ENCODE results near the gene NHLH1. TPM values are rescaled to one million over a fixed set of nuclear protein-coding genes. Genes with fewer than 3 reads are reported as not detected.
A peak's percentile ranks its signal among the peaks of the same experiment; 100 is the strongest.

The NHLH1 gene
- total RNA-seq, 4 donors from 2014 or later: not detected

GRCh38 chr1:160354388-160354985 lies 12.4 kb upstream of the NHLH1 start:
- intact Hi-C loops (cut with DNase I): no loop called here
- TF ChIP-seq EP300 (IDR thresholded peaks at IDR 0.05): no peak
- peak in 2 of 3 experiments; percentile 18 to 33 for TF ChIP-seq CTCF (IDR thresholded peaks at IDR 0.05)
- H3K27ac ChIP-seq (replicated peaks in 1 of 4): no peak overlapping the region
- H3K4me1 ChIP-seq: peaks cover 0 to 8% (median 0%) of the 10 kb centered on the region in 4 donors
- peaks cover 71 to 98% (median 95%) of the 10 kb centered on the region in 4 donors for H3K36me3 ChIP-seq
- no peaks in the 10 kb centered on the region for H3K27me3 ChIP-seq
- 92% methylated on average over 5 of the region's 5 CpGs for WGBS
- DNase-seq (ENCODE audit: extremely low spot score): no peak
- no peak overlapping the region for H3K4me3 ChIP-seq
- H3K9me3 ChIP-seq: no peaks in the 10 kb centered on the region

GRCh38 chr1:160357286-160358002 lies 9.4 kb upstream of the NHLH1 start:
- 82% methylated on average over 7 of the region's 7 CpGs for WGBS
- TF ChIP-seq EP300 (IDR thresholded peaks at IDR 0.05) (no peak), POLR2A (IDR thresholded peaks at IDR 0.05; ENCODE audit: low read depth) (no peak), CTCF (IDR thresholded peaks at IDR 0.05) (no peak), POLR2AphosphoS5 (IDR thresholded peaks at IDR 0.05) (no peak)
- H3K4me3 ChIP-seq: no peak overlapping the region
- no peaks in the 10 kb centered on the region for H3K9me3 ChIP-seq
- intact Hi-C loops (cut with DNase I): no loop called here
- H3K4me1 ChIP-seq: no peaks in the 10 kb centered on the region
- H3K27me3 ChIP-seq: no peaks in the 10 kb centered on the region
- H3K36me3 ChIP-seq: peaks cover 52 to 83% (median 73%) of the 10 kb centered on the region in 4 donors
- no peak for DNase-seq (ENCODE audit: extremely low spot score)
- H3K27ac ChIP-seq (replicated peaks in 1 of 4): no peak overlapping the region

GRCh38 chr1:160358073-160358472 lies 8.8 kb upstream of the NHLH1 start:
- Histone ChIP-seq H3K4me3 (no peak overlapping the region), H3K27ac (replicated peaks in 1 of 4) (no peak overlapping the region), H3K27me3 (no peaks in the 10 kb centered on the region), H3K36me3 (peaks cover 46 to 77% (median 67%) of the 10 kb centered on the region in 4 donors), H3K9me3 (no peaks in the 10 kb centered on the region), H3K4me1 (no peaks in the 10 kb centered on the region)
- WGBS: 66% methylated on average over 4 of the region's 4 CpGs
- intact Hi-C loops (cut with DNase I): no loop called here
- DNase-seq (ENCODE audit: extremely low spot score): no peak
- no peak for TF ChIP-seq POLR2AphosphoS5 (IDR thresholded peaks at IDR 0.05)
- TF ChIP-seq POLR2A (IDR thresholded peaks at IDR 0.05; ENCODE audit: low read depth): no peak
- TF ChIP-seq EP300 (IDR thresholded peaks at IDR 0.05): no peak
- TF ChIP-seq CTCF (IDR thresholded peaks at IDR 0.05): no peak

- H3K4me1 ChIP-seq: no peaks in the 10 kb centered on the region
- TF ChIP-seq EP300 (IDR thresholded peaks at IDR 0.05) (no peak), POLR2AphosphoS5 (IDR thresholded peaks at IDR 0.05) (no peak), CTCF (IDR thresholded peaks at IDR 0.05) (no peak), POLR2A (IDR thresholded peaks at IDR 0.05; ENCODE audit: low read depth) (no peak)
- intact Hi-C loops (cut with DNase I): no loop called here
Observed at GRCh38 chr1:160359559-160360226, 7.2 kb upstream of the NHLH1 start.

More at GRCh38 chr1:160359559-160360226, 7.2 kb upstream of the NHLH1 start:
- H3K27me3 ChIP-seq: no peaks in the 10 kb centered on the region
- no peak overlapping the region for H3K27ac ChIP-seq (replicated peaks in 1 of 4)
- no peak for DNase-seq (ENCODE audit: extremely low spot score)
- no peaks in the 10 kb centered on the region for H3K9me3 ChIP-seq
- WGBS: 86% methylated on average over 7 of the region's 9 CpGs
- H3K4me3 ChIP-seq: no peak overlapping the region
- H3K36me3 ChIP-seq: peaks cover 31 to 61% (median 51%) of the 10 kb centered on the region in 4 donors

Data from esophagus muscularis mucosa (tissue), 4 donors.